Activated CD8-positive, alpha-beta memory T cell treated with anti-CD3 and anti-CD28 coated beads for 1 hour (primary cell): ENCODE measurements around the gene UBE3C.
"Not testable (repeated sequence)": the region's sequence is repeated elsewhere in the genome, so short reads cannot be mapped to it uniquely, and the experiment has no call there.

Experiments used
- DNase-seq, 2 donors: peaks; one replicate each; pipeline ENCODE4 v3.0.0-alpha.2; 2020; ENCODE audit warnings: low read depth in 1 of 2; ENCODE audit errors: extremely low read depth in 1 of 2

Gene UBE3C

DNA sequence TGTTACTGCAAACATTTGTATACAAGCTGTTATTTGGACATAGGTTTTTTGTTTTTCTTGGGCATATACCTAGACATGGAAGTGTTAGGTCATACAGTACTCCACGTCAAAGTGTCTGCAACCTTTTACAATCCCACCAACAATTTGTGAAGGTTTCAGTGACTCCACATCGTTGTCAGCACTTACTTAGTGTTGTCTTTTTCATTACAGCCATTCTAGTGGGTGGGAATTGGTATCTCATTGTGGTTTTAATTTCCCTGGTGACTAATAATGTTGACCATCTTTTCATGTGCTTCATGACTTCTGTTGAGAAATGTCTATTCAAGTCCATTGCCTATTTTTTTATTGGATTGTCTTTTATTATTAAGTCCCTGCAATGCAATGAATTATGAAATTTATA, 95.0 kb downstream of the UBE3C start:
- no peak for DNase-seq

DNA sequence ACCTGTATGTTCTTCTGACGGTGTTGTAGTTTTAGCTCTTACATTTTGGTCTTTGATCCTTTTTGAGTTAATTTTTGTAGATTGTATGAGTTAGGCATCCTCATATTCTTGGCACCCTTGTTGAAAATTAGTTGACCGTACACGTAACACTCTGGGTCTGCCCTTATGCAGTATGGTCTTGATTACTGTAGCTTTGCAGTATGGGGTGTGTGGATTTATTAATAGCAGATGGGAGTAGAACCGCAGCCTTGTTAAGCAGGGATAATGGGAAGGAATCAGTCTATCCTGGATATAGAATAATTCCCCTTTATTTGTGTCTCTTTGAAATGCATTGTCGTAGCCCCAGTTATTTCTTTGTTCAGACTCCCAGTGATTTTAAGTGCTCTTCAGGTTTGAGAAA, 95.5 kb downstream of the UBE3C start:
- no peak for DNase-seq

DNA sequence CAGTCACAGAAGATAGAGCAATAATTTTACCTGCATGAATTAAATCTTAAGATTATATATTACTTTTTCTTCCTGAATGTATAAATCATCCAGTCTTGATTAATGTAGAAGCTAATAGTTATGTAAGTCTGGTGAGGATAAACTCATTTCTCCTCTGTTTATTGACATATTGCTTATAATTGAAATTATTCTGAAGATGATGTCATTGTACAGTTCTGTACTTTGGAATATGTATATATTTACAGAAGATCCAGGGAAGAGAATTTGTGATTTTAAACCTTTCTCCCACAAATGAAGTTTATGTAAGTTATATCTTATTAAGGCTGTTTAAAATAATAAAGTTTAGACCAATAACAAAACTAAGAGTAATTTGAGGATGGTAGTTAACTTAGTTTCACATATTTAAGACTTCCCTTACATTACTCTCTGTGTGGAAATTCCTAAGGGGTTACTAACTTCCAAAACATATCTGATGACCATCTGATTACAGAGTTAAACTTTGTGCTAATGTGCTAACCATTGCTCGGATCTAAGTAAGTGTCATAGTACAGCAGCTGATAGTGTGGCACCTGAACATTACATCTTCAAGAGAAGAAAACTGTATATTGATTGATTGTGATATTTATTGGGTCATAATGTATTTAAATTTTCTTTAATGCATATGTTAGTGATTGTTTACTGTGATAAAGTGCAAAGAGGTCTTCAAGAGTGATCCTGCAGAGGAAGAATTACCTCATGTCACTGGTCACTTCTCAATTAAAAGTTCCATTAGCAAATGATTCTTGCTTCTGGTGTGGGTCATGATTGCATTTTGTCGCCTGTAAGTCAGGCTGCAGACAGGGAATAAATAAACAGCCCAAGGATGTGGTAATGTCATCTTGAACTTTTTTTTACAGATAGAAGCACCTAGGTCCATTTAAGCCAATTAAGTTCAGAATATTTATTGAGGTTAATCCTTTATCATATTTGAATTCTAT, 96.9 kb downstream of the UBE3C start:
- DNase-seq, result no peak

DNA sequence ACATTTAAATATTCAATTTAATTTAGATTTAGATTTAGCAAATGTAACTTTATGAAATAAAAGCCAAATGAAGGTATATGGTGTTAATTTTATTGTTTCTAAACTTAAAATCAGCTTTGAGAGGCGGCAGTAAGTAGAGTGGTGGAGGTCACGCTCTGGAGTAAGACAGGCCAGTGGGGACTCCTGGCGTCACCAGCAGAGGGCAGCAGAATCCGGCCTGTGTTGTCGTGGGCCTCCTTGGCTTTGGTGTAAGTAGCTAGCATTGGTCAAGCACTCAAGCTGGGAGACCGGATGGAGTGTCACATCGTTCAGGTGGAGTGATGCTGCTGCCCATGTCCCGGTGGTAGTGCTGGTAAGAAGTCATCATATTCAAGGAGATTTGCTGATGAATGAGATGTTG, 99.4 kb downstream of the UBE3C start:
- no peak for DNase-seq

DNA sequence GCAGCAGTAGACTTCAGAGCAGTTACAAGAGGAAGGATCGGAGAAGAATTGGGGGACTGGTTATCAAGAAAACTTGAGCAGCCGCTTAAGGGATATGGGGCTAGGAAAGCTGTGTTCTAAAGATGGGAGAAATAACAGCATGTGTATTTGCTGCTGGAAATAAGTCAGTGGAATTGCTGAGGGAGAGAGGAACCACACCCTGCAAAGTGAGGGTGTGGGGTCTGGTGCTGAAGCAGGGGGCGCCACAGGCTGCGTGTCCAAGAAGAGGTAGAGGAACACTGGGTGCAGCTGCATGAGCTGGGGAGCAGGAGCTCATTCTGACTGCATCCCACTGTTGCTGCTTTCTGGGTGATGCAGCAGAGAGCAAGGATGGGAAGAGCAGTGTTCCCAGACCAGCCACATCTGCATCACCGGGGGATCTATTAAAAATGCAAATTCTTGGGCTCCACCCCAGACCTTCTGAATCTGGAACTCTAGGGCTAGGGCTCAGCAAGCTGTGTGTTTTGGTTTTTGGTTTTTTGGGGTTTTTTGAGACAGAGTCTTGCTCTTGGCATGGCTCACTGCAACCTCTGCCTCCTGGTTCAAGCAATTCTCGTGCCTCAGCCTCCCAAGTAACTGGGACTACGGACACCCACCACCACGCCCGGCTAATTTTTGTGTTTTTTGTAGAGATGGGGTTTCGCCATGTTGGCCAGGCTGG, 101.0 kb downstream of the UBE3C start:
- DNase-seq, result no peak

DNA sequence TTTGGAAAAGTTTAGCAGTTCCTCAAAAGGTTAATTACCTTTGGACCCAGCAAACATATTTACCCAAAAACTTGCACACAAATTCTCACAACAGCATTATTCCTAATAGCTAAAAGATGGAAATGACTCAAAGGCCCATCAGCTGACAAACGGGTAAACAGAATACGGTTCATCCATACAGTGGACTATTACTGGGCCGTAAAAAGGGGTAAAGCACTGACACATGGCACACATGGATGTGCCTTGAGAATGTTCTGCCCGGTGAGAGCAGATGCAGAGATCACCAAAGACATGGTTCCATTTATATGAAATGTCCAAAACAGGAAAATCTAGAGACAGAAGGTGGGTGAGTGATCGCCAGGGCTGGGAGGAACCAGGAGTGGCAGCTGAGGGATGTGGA, 102.9 kb downstream of the UBE3C start:
- DNase-seq, result no peak

DNA sequence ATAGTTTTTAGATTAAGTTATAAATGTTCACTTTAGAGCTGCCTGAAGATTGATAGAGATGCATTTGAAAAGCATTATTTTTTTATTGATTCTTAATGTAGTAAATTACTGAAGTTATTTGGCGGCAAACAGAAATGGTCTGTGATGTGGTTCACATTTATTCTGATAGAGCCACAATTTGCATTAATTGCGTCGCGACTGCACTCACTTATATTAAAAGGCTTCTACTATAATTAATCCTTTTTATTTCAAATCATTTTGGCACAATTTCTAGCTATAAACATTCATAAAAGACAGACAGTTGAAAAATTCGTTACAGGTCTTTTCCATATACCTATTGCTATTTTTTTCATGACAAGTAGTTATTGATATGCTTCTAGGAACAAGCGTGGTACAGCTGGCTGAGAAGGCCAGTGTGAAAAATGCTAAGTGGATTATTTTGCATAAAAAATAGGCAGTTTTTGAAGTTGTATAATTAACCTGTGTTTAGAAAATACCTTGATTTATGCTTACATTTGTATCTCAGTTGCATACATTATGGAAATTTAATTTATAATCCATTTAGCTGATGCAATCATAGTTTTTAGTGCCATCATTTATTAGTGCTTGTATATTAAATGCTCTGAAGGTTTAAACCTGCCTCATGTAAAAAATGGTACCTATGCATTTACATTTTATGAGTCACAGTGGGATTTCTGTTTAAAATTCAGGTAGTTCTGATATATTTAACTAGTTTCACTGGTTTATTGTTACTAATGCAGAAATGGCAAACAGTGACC, 106.0 kb downstream of the UBE3C start:
- no peak for DNase-seq

DNA sequence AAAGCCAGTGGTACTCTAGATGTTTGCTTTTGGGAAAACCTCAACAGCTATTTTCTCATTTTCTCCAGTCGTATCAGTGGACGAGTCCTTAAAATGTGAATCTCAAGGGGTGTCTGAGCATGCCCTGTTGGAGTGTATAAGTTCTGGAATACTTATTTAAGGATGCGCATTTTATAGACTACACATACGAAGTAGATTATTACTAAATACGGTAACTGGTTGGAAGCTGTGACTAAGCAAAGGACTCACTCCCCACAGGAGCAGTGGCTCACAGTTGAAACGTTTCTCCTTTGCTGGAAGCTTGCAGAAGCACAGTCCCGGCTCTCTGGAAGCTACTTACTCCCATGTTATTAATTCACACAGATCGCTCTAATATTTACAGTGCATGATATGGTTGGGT, 107.3 kb downstream of the UBE3C start:
- DNase-seq, result no peak

DNA sequence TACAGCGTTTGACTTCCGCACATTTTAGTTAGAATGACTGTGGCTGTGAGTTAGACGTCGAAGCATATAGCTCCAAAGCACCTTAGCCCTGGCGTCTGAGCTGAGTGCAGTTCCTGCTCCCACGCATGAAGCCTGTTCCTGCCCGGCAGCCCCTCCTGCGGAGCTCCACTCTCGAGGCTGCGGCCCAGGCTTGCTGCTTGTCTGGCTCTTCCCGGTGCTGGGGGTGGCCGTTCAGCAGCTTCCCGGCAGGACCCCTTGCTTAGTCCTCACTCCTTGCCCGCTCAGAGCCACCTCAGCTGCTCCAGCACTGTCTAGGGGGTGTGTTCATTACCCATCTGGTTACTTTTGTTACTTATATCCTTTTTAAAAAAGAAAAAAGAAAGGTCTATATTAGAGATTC, 109.9 kb downstream of the UBE3C start:
- DNase-seq, result no peak

DNA sequence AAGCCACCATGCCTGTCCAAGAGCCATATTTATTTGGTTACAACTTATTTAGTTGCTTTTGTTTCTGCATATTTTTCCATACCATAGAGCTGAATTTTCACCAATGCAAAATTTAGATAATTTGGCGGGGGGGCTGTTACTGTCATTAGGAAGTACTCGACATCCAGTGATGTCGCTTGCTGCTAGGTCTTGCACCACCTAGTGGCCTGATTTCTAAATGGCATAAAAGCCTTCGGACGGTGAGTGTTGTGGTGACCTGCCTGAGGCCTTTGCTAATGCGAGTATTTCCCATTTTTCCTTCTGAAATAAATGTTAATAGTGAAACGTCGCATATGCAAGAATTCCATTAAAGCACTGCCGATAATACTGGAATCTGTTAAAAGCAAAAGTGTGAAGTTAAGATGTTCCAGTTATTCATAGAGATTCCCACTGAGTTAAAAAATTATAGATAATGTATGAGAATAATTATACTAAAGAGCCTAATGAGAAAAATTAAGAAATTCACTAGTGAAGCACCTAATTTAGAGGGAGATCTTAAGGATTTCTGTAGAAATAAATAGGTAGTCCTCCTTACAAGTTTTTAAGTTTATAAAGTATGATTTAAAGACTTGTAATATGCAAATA, 112.0 kb downstream of the UBE3C start:
- no peak for DNase-seq

DNA sequence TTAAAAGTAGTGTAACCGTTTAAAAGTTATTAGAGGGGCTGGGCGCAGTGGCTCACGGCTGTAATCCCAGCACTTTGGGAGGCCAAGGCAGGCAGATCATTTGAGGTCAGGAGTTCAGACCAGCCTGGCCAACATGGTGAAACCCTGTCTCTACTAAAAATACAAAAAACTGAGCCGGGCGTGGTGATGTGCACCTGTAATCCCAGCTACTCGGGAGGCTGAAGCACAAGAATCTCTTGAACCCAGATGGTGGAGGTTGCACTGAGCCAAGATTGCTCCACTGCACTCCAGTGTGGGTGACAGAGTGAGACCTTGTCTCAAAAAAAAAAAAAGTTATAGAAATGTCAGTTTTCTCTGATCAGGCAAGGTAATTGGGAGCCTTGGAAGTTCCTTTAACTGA, 113.1 kb downstream of the UBE3C start:
- DNase-seq, result not testable (repeated sequence)

DNA sequence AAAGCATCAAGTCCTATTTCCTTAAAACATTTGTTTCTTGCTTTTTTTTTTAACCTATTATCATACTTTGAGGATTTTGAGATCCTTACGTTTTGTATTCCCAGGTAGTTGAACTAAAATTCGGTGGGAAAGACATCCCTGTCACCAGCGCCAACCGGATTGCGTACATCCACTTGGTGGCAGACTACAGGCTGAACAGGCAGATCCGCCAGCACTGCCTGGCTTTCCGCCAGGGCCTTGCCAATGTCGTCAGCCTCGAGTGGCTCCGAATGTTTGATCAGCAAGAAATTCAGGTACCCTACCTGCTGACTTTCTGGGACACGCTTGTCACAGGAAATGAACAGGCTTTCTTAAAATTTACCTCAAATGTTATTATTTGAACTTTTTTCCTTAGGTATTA, 115.1 kb downstream of the UBE3C start:
- no peak for DNase-seq

DNA sequence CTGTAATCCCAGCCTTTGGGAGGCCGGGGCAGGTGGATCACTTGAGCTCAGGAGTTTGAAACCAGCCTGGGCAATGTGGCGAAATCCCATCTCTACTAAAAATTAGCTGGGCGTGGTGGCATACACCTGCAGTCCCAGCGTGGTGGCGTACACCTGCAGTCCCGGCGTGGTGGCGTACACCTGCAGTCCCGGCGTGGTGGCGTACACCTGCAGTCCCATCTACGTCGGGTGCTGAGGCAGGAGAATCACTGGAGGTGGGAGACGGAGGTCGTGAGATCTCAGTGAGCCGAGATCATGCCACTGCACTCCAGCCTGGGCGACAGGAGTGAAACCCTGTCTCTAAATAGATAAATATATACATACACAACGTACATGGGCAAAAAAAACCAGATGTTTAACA, 116.1 kb downstream of the UBE3C start:
- not testable (repeated sequence) for DNase-seq

DNA sequence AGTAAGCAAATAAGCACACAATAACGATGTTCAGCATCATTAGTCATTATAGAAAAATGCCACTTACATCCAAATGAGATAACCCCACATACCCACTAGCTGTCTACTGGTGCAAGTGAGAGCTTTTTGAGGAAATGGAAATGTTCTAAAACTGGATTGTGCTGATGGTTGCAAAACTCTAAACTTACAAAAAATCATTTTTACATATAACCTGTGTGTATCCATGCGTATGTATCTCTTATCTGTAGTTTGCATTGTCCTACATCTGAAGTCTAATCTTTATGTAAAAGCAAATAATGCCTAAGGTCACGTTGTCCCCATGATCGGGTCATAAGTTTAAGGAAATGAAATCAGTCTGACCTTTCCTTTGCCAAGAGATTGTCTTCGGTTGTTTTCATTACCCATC, 116.5 kb downstream of the UBE3C start:
- DNase-seq, result no peak

DNA sequence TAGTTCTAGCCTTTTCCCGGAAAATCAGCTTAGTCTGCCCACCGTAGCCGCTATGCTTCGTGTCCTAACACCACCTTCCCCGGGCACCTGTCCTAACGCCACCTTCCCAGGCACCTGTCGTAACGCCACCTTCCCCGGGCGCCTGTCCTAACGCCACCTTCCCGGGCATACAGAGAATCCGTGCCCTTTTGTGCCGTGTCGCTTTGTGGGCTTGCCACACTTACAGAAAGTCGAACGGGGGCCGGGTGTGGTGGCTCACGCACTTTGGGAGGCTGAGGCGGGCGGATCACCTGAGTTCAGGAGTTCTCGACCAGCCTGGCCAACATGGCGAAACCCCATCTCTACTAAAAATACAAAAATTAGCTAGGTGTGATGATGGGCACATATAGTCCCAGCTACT, 124.4 kb downstream of the UBE3C start:
- no peak for DNase-seq

DNA sequence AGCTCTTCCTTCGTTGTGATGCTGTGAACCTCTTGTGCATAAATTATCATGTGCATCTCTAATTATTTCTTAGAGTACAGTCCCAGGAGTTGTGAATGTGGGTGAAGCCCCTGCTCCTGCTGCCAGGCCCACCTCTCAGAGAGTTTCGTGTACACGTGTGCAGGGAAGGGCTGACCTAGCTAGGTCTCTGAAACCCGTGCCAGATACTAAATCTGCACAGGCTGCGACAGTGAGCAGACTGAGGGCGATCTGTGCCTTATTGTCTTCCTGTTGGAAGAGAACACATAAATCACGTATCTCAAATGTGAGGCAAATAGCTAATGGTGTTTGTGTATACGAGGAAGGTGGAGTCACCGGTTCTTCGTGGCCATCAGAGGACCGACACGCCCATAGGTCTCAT, 126.3 kb downstream of the UBE3C start:
- no peak for DNase-seq

DNA sequence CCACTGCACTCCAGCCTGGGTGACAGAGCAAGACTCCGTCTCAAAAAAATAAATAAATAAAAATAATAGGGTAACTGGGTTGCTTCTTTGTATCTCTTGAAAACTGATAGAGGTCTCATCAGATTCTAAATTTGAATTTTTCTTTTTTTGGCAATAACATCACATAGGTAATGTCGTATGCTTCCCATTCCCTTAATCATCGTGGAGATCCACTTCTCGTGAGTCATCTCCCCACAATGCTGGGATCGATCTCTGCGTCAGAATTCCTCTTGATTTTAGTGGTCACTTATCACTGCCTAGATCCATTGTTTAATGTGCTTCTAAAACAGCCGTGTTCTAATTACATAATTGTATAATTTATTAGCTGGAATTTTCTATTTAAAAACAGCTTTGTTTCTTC, 127.5 kb downstream of the UBE3C start:
- DNase-seq, result no peak

DNA sequence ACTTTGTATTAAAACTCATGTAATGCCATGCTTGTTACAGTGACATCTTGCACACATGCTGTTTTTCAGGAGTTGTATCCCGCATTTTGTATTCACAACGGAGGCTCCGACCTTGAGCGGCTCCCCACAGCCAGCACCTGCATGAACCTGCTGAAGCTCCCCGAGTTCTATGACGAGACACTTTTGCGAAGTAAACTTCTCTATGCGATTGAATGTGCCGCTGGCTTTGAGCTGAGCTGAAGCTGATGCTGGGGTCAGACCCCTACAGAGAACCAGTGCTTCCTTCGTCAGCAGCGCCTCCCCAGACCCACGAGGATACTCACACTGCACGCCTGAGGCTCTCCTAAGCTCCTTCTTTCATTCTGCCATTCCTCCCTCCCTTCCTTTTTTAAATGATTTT, 128.8 kb downstream of the UBE3C start:
- no peak for DNase-seq

DNA sequence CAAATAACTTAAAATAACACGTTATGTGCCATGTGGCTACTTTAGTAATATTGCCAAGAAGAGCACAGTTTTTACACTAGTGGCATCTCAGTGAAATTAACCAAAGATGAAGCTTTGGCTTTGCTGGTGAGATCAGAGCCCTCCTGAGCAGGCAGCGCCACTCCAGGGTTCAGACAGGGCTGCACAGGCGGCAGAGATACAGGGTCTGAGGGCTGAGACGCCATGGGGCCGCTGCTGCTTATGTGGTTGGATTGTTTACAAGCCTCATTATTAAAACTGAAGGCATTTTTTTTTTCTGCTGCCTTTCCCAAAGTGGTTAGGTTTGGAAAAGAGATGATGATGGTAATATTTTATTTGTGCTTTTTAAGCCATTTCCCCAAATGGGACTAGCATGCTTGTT, 129.2 kb downstream of the UBE3C start:
- DNase-seq, result no peak

DNA sequence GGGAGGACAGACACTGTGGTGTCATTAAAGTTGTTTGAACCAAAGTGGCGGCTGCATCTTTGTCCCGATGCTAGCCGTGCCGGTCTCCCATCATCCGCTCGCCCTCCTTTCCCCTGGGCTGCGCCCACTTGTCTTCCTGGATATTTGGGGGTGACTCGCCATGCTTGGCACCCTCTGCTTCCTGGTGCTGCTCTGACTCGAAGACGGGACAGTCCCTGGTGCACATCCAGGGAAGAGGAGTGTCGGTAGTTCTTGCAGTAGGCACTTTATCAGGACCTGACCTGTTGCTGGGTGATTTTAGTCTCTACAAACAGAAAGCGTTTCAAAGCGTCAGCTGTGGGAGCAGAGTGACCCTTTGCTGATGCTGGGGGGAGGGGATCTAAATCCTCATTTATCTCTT, 129.8 kb downstream of the UBE3C start:
- no peak for DNase-seq
